B cell (primary cell): Measurements from ENCODE around the gene F8.

ENCODE experiments used
- CTCF ChIP-seq: fragments of 200-600 bp; IDR thresholded peaks from one replicate; pipeline ENCODE4 v1.8.0; 2022; ENCODE audit warnings: antibody characterized with exemption, mild to moderate bottlenecking
- EZH2 ChIP-seq: IDR thresholded peaks from 2 replicates; pipeline ENCODE4 v1.6.1; 2012; ENCODE audit warnings: borderline replicate concordance, low read depth, mild to moderate bottlenecking, moderate library complexity, low read length; ENCODE audit not compliant: insufficient read depth, poor library complexity, severe bottlenecking

DNA sequence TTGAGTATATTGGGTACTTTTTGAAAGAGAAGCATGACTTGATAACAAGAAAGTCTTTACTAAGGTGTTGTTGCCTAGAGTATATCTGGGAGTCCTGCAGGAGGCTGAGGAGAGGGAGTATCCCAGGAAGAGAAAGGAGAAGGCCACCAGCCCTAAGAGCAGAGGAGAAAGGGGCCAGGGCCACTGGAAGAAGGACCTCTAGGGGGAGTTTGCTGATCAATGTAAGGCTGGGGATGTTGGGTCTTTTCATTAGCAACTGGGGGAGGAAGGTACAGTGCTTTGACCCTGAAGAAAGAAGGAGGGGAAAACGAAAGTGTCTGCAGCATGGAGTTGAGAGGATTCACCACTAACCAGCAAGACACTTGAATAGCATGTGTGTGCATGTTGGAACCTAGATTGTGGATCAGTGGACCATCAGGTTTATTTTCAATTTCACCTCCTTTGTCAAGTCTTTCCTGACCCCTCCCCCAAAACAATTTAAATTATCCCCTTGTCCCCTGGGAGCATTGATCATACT, 192.5 kb downstream of the F8 start:
- TF ChIP-seq CTCF (no peak), EZH2 (no peak)
